HG03520 (cell line): Measurements from ENCODE around the gene CASR.

Experiments used
- ATAC-seq: cut with Tn5 transposase; IDR thresholded peaks from one replicate; pipeline ENCODE4 v1.9.1; 2021; ENCODE audit warnings: mild to moderate bottlenecking, moderate library complexity; ENCODE audit not compliant: unreplicated experiment

The CASR gene

DNA sequence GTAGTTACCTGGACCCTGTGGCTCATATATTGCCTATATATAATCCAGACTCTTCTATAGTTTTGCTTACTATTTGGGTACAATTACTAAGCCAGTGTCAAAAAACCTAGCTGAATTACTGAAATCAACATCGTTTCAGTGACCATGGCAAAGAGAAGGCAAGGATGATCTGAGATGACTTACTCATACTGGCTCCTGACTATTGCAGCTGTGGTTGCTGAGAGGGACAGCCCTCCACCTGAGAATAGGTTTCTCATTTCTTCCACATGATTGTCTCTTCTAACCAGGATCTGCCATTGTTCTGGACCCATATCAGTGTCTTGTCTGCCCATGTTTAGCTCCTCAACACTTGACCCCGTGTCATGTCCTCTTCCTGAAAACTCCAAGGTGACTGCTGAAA, 30.2 kb downstream of the CASR start:
- no peak for ATAC-seq

DNA sequence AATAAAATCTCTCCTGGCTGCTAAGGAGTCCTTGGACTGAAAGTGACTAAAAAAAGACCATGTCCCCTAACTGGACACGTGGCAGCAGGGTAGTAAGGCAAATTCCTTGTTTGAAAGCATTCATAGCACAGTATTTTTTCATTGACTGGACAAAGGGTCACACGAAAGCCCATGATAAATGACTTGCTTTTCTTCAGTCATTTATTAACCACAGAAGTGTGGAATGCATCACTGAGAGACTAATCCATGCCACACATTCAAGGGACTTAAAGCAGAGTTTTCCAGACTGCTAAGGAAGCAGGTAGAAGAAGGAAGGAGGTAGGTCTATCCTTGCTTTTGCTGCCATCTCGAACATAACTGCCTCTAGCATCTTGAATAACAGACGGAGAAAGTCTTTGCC, 31.2 kb downstream of the CASR start:
- no peak for ATAC-seq

DNA sequence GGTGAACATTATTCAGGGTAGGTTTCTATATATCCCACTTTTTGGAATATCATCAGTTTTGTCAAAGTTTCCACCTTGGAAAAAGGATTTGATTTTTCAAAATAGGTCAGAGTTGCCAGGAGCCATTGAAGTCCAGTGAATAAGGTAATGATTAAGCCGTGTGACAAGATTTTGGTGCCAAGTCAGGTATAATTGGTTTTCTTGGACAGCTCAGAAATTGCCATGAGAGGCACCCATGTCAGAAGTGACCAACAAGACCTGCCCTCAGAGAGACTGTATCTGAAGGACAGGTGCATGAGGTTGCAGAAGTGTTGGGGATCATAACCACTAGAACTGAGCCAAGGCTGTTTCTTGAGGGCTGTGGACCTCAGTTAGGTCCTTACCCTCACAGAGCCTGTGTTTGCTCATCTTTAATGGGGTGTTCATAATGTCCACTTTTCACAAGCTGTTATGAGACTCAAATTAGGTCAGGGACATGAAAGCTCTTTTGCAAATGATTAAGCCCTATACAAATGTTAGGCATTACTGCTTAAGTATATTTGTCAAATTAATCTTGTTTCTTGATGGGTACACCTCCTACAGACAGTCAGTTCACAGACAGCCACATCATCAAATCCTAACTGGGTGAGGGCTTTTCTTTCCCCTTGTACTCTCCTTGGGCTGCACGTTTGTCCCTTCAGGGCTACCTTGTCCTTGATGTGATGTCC, 32.3 kb downstream of the CASR start:
- no peak for ATAC-seq

- ATAC-seq: no peak
These were observed 34.4 kb downstream of the CASR start for GRCh38 chr3:122217901-122218300.

DNA sequence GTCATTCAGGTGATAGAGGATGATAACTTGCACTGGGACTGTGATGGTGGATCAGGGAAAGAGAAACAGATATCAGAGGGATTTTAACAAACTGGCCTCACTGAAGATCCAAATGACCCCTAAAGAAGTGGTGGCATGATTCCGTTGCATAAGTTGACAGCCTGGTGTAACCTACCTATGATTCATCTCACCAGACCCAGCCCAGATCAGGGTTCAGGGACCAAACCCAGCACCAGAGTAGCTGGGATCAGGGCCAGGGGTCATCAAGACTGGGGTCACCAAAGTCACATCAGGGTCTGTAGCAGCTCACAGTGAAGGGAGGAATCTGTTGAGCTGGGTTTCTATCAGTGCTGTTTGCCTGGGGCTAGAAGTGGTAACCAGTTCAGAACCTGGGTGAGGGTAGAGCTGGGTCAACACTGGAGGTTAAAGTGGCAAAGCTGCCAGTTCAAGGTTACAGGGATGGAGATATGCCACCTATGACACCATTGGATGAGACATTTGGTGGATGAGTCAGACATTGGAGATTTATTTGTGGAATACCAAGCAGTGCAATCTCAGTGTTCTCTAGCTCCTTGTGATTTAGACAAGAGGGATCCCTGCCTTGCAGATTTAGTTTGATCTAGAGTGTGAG, 35.9 kb downstream of the CASR start:
- ATAC-seq: no peak

DNA sequence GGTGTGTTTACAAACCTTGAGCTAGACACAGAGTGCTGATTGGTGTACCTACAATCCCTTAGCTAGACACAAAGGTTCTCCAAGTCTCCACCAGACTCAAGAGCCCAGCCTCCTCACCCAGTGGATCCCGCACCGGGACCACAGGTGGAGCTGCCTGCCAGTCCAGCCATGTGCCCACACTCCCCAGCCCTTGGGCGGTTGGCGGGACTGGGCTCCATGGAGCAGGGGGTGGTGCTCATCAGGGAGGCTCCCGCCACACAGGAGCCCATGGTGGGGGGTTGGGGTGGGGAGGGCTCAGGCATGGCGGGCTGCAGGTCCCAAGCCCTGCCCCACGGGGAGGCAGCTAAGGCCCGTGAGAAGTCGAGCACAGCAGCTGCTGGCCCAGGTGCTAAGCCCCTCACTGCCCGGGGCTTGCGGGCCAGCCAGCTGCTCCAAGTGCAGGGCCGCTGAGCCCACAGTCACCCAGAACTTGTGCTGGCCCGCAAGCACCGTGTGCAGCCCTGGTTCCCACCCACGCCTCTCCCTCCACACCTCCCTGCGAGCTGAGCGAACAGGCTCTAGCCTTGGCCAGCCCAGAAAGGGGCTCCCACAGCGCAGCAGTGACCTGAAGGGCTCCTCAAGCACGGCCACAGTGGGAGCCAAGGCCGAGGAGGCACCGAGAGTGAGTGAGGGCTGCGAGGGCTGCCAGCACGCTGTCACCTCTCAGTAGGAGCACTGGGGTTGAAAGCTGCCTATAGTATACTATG, 43.7 kb downstream of the CASR start:
- ATAC-seq: no peak

DNA sequence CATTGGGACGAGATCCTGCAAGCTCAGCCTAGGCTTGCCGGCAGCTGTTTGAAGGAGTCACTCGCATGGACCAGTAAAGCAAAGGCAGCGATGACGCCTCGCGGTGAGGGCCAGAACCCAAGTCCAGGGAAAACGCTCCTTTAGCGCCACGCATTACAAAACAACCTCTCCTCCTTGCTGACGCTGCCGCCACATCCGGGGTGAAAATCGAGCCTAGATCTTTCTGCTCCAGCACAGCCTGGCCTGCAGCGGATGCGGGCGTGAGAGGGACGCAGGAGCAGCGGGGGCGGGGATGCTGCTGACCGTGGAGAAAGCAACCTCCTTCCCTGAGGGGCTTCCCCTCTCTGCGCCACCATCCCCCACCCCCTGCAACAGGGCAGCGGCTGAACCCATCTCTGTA, 46.7 kb downstream of the CASR start:
- ATAC-seq: no peak

- no peak for ATAC-seq
These were observed 48.1 kb downstream of the CASR start for GRCh38 chr3:122231465-122232157.

DNA sequence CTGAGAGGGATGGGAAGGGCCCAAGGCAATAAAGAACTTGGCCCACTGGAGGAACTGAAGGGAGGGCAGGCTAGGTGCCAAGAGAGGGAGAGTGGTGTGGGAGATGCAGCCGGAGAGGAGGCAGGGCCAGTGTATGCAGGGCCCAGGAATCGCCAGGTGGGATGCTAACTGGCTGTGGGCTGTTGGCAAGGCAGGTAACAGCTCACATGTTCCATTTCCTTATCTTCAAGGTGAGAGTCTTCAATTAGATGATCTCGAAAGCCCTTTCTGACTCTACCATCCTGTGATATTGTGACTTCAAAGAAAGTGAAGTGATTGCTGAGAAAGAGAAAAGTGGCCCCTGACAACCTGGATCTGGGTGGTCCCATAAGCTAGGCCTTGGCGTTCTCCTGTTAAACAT, 49.0 kb downstream of the CASR start:
- ATAC-seq: no peak

DNA sequence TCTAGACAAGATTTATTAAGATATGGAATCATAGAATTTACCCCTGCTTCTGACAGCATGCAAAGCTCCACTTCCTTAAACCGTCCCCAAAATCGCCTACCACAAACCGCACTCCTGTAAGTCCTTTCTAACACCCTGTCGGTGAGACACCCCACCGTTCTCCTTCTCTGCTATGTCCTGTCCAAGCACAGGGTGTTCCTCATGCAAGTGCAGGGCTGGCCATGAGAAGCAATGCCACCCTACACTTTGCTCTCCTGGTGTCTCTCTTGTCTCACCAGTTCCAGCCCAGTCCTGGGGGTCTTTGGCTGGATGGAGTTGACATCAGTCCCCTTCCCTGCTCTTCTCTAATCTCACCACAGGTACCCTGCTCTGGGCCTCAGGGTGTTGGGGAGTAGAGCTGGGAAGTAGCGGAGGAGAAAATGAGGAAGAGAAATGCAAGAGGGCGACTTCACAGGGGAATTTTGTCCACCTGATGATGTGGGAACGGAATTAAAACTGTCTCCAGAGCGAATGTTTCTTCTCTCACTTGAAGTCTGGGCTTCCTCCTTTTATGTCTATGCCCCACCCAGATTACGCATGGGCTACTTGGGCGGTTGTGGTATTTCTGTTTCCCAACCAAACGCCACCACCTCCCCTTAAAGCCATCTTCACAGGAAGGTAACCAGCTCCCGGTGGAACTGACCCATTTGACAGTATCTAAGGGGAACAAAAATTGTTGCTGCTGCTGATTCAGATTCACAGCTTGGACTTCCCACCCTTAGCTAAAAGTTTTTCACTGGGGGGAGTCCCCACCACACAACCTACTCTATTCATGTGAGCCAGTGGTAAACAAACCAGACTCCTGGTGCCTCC, 49.9 kb downstream of the CASR start:
- ATAC-seq: peak; percentile 53

- ATAC-seq: no peak
These were observed 50.6 kb downstream of the CASR start for GRCh38 chr3:122234117-122234516.

GRCh38 chr3:122235147-122235546, 51.7 kb downstream of the CASR start:
- ATAC-seq: no peak

GRCh38 chr3:122239112-122239511, 55.6 kb downstream of the CASR start:
- no peak for ATAC-seq

GRCh38 chr3:122245513-122246174, 62.2 kb downstream of the CASR start:
- no peak for ATAC-seq

GRCh38 chr3:122246199-122246598, 62.7 kb downstream of the CASR start:
- no peak for ATAC-seq

DNA sequence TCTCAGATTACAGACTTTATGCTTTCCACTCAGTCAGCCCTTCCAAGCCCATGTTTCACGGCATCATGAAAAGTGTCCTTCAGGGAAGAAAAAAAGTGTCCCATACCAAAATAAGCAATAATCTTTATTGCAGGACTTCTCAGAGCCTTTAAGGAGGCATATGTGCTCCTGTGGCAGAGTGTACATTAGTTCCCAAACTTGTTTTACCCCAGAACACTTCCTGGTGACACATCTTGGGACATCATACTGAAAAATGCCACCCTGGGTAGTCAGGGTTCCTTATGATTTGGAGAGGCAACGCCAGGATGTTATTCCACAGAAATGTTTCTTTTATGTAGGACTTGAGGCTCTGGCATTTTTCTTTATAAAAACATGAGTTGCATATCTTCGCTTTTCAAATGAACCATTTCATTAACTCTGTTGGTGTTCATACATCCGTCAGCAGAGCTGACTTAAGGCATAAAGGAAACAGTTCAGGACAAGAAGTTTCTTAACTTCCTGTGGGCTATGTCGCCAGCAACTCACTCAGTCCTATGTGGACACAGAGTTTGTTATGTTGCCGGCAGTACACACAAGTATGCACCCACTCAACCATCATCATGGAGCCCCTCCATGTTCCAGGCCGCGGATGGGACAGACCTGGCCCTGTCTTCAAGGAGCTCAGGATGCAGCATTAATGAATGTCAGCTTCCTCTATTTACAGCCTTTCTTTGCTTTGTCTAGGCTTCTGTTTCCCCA, 63.8 kb downstream of the CASR start:
- ATAC-seq: no peak

DNA sequence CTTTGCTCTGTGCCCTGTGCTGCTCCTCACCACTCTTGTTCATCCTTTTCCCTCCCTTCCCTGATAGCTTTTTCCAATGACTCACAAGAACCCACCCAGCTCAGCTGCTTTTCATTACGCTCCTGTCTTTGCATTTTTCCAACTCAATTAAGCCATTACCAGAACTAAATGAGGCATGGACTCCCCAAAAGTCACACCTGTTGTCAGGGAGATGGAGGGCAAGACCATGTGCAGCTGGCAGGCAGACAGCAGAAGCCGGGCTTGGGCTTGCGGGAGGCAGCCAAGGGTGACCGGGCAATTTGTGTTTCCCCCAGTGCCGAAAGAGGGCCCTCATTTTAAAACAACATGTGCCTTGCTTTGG, 64.3 kb downstream of the CASR start:
- no peak for ATAC-seq

GRCh38 chr3:122251428-122251827, 68.0 kb downstream of the CASR start:
- no peak for ATAC-seq

GRCh38 chr3:122253581-122253980, 70.1 kb downstream of the CASR start:
- ATAC-seq: no peak
